Loucy (cell line): Measurements from ENCODE around the gene MTCH1.

Experiments
- H2AFZ ChIP-seq: fragments of 200-600 bp; sonication (generic); 2 replicates; pipeline ENCODE4 v1.6.0; 2016; ENCODE audit warnings: antibody characterized with exemption, mild to moderate bottlenecking, low read length, moderate library complexity
- H3F3A ChIP-seq: fragments of 200-600 bp; 2 replicates; pipeline ENCODE4 v1.6.0; 2016; ENCODE audit warnings: antibody characterized with exemption, low read depth, mild to moderate bottlenecking
- H3K27me3 ChIP-seq: fragments of 200-600 bp; sonication (generic); 2 replicates; pipeline ENCODE4 v1.6.1; 2014; ENCODE audit warnings: low read length, mild to moderate bottlenecking; ENCODE audit not compliant: insufficient read depth, poor library complexity, severe bottlenecking
- H3K36me3 ChIP-seq: fragments of 200-600 bp; sonication (generic); 2 replicates; pipeline ENCODE4 v1.6.1; 2016; ENCODE audit warnings: low read length; ENCODE audit not compliant: insufficient read depth
- H3K4me1 ChIP-seq: fragments of 200-600 bp; sonication (generic); 2 replicates; pipeline ENCODE4 v1.5.1; 2014; ENCODE audit warnings: low read length, mild to moderate bottlenecking; ENCODE audit not compliant: insufficient read depth, poor library complexity, severe bottlenecking
- H3K4me2 ChIP-seq: fragments of 200-600 bp; sonication (generic); 2 replicates; pipeline ENCODE4 v1.6.0; 2014; ENCODE audit warnings: antibody characterized with exemption, low read length, low read depth, mild to moderate bottlenecking; ENCODE audit not compliant: poor library complexity, severe bottlenecking
- H3K4me3 ChIP-seq: fragments of 200-600 bp; sonication (generic); 2 replicates; pipeline ENCODE4 v1.5.1; 2014; ENCODE audit warnings: low read length, mild to moderate bottlenecking, mixed read lengths; ENCODE audit not compliant: poor library complexity, severe bottlenecking
- H3K79me2 ChIP-seq: fragments of 200-600 bp; sonication (generic); 2 replicates; pipeline ENCODE4 v1.6.1; 2014; ENCODE audit warnings: low read length; ENCODE audit not compliant: insufficient read depth
- H3K9ac ChIP-seq: fragments of 200-600 bp; sonication (generic); 2 replicates; pipeline ENCODE4 v1.6.0; 2014; ENCODE audit warnings: mild to moderate bottlenecking, low read depth, low read length, moderate library complexity; ENCODE audit not compliant: poor library complexity, severe bottlenecking
- H3K9me2 ChIP-seq: fragments of 200-600 bp; sonication (generic); replicated peaks from 2 replicates; pipeline ENCODE4 v1.6.1; 2016; ENCODE audit warnings: low read depth, low read length, mixed read lengths
- H3K9me3 ChIP-seq: fragments of 200-600 bp; sonication (generic); 2 replicates; pipeline ENCODE4 v1.6.1; 2014; ENCODE audit warnings: mild to moderate bottlenecking, antibody characterized with exemption, low read length, low read depth; ENCODE audit not compliant: insufficient read depth
- H4K20me1 ChIP-seq: fragments of 200-600 bp; sonication (generic); 2 replicates; pipeline ENCODE4 v1.6.0; 2014; ENCODE audit warnings: antibody characterized with exemption, low read length, mild to moderate bottlenecking; ENCODE audit not compliant: insufficient read depth, poor library complexity, severe bottlenecking
- CTCF ChIP-seq: fragments of 200-600 bp; sonication (generic); conservative IDR thresholded peaks from 2 replicates; pipeline ENCODE4 v1.5.1; 2014; ENCODE audit warnings: mild to moderate bottlenecking, antibody characterized with exemption, low read length
- EZH2phosphoT487 ChIP-seq: fragments of 200-600 bp; IDR thresholded peaks from 2 replicates; pipeline ENCODE4 v1.6.1; 2018; ENCODE audit warnings: antibody characterized with exemption, mild to moderate bottlenecking, moderate library complexity, borderline replicate concordance

MTCH1 gene

GRCh38 chr6:36926708-36927513 is 59.1 kb downstream of the MTCH1 start:
- Histone ChIP-seq H3K9me2 (no peaks in the 10 kb centered on the region), H3F3A (no peaks in the 10 kb centered on the region), H3K27me3 (no peaks in the 10 kb centered on the region), H3K79me2 (no peaks in the 10 kb centered on the region), H3K9ac (no peak overlapping the region), H3K9me3 (no peaks in the 10 kb centered on the region), H3K4me3 (no peak overlapping the region), H2AFZ (no peak overlapping the region), H3K4me1 (peaks cover 31% of the 10 kb centered on the region), H3K36me3 (no peaks in the 10 kb centered on the region; the same call in 1 of the 2 replicates), H3K4me2 (no peak overlapping the region), H4K20me1 (no peaks in the 10 kb centered on the region)
- TF ChIP-seq CTCF (no peak), EZH2phosphoT487 (no peak)

DNA sequence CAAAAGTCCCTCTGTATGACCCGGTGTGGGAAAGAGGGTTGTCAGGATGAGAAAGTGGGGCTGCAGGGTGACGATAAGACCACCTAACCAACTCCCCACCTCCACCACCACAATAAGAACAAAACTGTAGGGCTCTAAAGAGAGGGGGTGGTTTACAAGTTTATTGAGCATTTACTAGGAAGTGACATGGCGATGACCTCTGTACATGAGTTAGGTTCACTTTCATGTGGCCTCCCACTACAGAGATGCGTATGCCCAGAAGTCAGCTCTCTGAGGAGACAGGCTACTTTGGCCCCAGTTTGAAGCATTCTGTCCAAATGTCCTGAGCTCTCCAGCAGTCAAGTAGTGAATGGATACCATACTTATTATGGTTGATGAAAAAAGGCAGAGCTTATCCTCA is 60.2 kb downstream of the MTCH1 start:
- Histone ChIP-seq H2AFZ (no peak overlapping the region), H3F3A (no peaks in the 10 kb centered on the region), H3K9me3 (no peaks in the 10 kb centered on the region), H3K4me1 (peaks cover 31% of the 10 kb centered on the region), H3K4me3 (no peak overlapping the region), H3K4me2 (peak overlapping the region; percentile 19), H3K27me3 (no peaks in the 10 kb centered on the region), H4K20me1 (no peaks in the 10 kb centered on the region), H3K79me2 (no peaks in the 10 kb centered on the region), H3K9me2 (no peaks in the 10 kb centered on the region), H3K36me3 (no peaks in the 10 kb centered on the region; the same call in 1 of the 2 replicates), H3K9ac (no peak overlapping the region)
- no peak for TF ChIP-seq EZH2phosphoT487
- no peak for TF ChIP-seq CTCF

DNA sequence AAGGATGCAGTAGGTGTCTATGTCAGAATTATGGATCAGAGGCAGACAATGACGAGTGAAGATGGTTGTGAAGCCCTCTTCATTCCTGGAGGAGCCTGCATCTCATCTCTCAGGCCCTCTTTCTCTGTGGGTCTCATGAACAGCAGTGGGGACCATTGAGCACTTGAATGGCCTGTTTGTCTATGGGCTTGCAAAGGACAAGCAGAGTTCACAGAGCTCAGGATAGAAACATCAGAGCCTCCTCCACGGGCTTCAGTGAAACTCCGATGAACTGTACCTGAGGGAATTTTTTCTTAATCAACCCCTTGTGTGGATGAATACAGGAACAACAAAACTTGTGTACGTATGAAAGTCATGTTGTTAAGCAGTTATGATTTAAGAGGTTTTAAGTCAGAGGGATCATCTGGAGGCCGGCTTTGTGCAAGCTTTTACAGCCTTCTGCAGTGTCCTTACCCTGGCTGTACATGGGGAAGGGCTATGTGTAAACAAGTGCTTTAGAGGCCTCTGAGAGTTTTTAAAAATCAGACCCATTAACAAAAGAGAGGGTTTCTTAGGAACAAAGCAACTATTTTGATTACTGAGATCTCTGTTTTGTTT is 61.1 kb downstream of the MTCH1 start:
- no peak overlapping the region for H2AFZ ChIP-seq
- peaks cover 31% of the 10 kb centered on the region for H3K4me1 ChIP-seq
- no peak overlapping the region for H3K9ac ChIP-seq
- H3K27me3 ChIP-seq = no peaks in the 10 kb centered on the region
- no peaks in the 10 kb centered on the region for H3F3A ChIP-seq
- peaks cover 4% of the 10 kb centered on the region; the same call in 1 of the 2 replicates for H3K36me3 ChIP-seq
- peak overlapping the region; percentile 8 for H3K4me2 ChIP-seq
- no peaks in the 10 kb centered on the region for H3K79me2 ChIP-seq
- H3K9me2 ChIP-seq = no peaks in the 10 kb centered on the region
- H3K9me3 ChIP-seq = no peaks in the 10 kb centered on the region
- H4K20me1 ChIP-seq = no peaks in the 10 kb centered on the region
- no peak overlapping the region for H3K4me3 ChIP-seq
- TF ChIP-seq CTCF (no peak), EZH2phosphoT487 (no peak)
